ENCODE results near the gene EXOC8.

GRCh38 chr1:231335663-231336602 lies 1.7 kb downstream of the EXOC8 start:
- TF ChIP-seq EZH2 (IDR thresholded peaks at IDR 0.05; ENCODE audit: insufficient read depth, poor library complexity, severe bottlenecking), result no peak
- TF ChIP-seq EZH2phosphoT487 (IDR thresholded peaks at IDR 0.05; ENCODE audit: insufficient read depth, low read depth), result no peak
